GM20000 (cell line): ENCODE data around the gene MGAM2.

Source experiments
- DNase-seq: peaks from one replicate; pipeline ENCODE4 v3.0.0; 2012; ENCODE audit warnings: low spot score
- CTCF ChIP-seq: IDR thresholded peaks from 2 replicates; pipeline ENCODE4 v1.5.1; 2012; ENCODE audit warnings: mild to moderate bottlenecking, control low read depth; ENCODE audit errors: extremely low read depth, missing control alignments

The MGAM2 gene

DNA sequence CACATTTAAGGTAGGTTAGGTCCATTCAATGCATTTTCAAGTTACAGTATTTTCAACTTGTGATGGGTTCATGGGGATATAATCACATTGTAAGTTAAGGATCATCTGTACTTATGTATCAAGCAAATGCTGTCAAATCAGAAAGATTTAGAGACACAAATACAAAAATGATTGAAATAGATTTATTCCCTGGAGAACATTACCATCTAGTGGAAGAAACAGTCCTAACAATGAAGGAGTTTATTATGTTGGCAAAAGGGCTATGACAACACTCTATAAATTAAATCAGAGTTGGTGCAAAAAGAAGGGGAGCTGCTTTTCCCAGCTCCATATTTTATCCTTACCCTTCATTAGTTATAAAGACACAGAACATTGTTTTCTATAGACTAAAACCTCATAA lies 77.3 kb downstream of the MGAM2 start:
- TF ChIP-seq CTCF: no peak

GRCh38 chr7:142194201-142194600 lies 82.7 kb downstream of the MGAM2 start:
- TF ChIP-seq CTCF: no peak
- no peak for DNase-seq

More for the DNA sequence above, 77.3 kb downstream of the MGAM2 start:
- DNase-seq: no peak

GRCh38 chr7:142196066-142196840 lies 84.7 kb downstream of the MGAM2 start:
- TF ChIP-seq CTCF: no peak
- DNase-seq: no peak

DNA sequence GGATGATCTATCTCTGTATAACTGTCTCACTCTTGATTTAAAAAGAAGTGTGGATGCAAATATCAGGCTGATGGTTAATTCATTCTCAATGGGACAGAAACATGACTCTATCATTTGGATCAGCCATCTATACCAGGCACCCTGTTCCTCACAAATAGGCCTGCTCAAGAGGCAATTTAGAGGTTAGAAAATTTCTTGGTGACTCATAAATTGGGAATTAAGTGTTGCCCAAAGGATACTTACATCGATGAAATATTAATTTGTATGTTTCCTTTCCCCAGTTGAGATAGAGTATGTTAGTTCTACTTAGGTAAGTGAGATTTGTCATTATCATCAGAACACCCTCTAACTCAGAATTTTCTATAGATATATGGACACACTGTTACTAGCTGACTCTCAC lies 88.7 kb downstream of the MGAM2 start:
- no peak for TF ChIP-seq CTCF

DNA sequence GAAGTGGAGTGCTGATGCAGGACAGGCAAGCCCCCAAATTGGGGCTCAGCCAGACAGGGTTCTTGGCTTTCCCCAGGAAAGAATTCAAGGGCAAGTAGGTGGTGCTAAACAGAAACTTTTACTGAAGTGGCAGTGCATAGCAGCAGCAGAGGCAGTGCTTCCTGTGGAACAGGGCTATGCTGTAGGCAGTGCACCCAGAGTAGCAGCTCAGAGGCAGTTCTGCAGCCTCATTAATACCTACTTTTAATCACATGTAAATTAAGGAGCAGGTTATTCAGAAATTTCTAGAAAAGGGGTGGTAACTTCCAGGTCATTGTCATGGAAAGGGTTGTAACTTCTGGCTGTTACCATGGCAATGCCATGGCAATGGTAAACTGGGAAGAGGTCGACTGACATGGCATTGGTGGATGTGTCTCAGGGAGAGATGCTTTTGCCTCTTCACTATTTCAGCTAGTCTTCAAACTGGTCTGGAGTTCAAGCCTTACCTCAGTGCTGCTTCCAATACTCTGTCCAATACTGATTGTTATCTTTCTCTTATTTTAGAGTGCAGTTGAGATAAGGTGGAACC lies 117.1 kb downstream of the MGAM2 start:
- TF ChIP-seq CTCF: no peak
- no peak for DNase-seq

More for the DNA sequence above, 88.7 kb downstream of the MGAM2 start:
- no peak for DNase-seq

- TF ChIP-seq CTCF: no peak
- DNase-seq: no peak
Measured at GRCh38 chr7:142231716-142232115, 120.2 kb downstream of the MGAM2 start.

- no peak for DNase-seq
- no peak for TF ChIP-seq CTCF
Measured at GRCh38 chr7:142240546-142240945, 129.0 kb downstream of the MGAM2 start.
